Mucosa of gallbladder (tissue), 1 donor: ENCODE results near the gene CXCR6. TPM values are rescaled to one million over a fixed set of nuclear protein-coding genes. Genes with fewer than 3 reads are reported as not detected.
"Not testable (repeated sequence)": the region's sequence is repeated elsewhere in the genome, so short reads cannot be mapped to it uniquely, and the experiment has no call there.

ENCODE experiments used
- DNase-seq: peaks from one replicate; pipeline ENCODE4 v3.0.0-alpha.2; 2020; ENCODE audit warnings: low spot score
- total RNA-seq: library from RNA; stranded (reverse); gene quantifications from one replicate; pipeline ENCODE4 v1.2.1, GENCODE V29; 2021
- donor health status: DM: no; HTN: no; CAD: no.

Gene CXCR6
- total RNA-seq, 1 donor from 2014 or later: 11.9 TPM

DNA sequence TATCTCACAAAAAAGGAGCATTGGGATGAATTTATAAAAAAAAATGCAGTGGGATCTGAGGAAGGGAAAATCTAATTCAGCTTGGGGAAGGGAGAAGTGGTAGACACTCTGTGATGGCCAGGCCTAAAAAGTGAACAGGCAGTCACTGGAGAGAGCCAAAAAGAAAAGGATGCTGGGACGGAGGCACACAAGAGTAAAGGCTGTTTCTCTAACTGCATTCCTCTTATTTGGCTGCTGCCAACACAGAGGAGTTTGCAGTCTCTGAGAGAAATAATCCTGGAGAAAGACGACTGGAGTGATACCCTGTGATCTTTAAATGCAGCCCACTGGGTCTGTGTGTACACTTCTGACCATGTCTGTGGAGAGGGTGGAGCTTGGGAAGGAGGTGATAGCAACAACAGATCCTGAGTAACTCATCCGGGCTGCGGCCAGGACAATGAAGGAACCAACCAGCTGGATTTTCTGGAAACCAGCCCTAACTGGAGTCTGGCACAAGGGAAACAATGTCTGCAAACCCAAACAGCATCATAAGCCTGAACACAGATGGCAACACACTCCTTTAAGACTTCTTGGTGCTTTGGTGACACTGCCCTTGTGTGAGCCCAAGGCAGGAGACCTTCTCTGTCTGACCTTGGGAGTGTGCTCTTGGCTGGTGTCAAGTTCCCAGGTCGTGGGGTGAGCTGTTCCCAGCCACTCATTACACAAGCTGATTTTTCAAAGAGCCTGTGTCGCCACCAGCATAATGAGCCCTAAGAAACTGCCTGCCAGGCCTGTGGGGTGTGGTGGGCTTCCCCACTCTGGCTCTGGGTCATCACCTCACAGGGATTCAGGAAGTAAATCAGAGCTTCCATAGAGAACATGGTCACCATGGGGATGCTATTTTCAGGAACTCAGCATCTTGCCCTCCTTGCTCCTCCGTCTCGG lies 44.4 kb downstream of the CXCR6 start:
- peak; percentile 69 for DNase-seq

DNA sequence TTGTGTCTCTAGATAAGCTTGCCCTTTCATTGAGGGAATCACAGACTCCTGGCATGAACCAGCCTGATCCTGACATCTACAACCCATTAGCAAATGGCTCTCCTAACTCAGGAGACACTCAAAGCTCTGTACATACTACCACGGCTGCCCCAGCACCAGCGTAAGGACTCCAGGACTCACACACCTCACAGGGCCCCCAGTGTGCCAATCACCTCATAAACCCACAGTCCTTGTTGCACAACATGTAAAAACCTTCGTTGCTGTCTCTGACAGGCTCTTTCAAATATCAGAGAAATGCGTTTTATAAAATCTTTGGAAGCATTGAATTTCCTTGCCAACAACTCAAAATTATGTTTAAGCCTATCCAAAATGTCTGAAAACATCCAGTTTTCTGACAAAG lies 45.1 kb downstream of the CXCR6 start:
- DNase-seq: peak; percentile 34

DNA sequence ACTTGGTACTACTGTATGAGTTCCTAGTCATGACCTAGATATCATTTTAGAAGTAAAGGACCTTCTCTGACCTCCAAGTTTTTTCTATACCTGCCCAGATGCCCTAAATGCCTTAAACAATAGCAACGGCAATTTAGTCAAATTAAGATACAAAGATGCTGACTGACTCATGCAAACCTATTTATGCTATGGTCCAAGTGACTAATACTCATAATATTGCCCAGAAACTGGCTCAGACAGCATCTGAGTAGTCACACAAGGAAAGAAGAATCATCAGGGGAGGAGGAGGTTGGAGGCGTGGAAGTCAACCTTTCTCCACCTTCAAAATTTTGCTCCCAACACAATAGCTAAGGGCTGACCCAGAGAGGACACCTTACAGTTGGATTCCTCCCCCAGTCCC lies 45.5 kb downstream of the CXCR6 start:
- DNase-seq: no peak

DNA sequence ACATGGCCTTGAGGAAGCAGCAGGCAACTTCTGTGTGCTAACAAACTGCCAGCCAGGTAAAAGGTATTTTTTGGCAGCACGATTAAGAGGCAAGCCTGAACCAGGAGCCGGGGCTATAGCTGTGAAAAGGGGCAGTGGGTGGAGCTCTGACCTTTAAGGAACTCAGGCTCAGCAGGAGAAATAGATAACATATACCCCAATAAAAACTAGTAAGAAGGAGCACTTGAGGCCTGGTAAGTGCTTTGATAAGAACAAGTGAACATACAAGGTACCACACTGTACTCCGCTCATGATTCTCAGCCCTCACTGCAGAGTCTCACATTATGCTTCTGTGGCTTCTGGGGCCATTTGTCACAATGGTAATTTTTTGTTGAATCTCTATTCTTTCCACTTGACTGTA lies 46.9 kb downstream of the CXCR6 start:
- no peak for DNase-seq

DNA sequence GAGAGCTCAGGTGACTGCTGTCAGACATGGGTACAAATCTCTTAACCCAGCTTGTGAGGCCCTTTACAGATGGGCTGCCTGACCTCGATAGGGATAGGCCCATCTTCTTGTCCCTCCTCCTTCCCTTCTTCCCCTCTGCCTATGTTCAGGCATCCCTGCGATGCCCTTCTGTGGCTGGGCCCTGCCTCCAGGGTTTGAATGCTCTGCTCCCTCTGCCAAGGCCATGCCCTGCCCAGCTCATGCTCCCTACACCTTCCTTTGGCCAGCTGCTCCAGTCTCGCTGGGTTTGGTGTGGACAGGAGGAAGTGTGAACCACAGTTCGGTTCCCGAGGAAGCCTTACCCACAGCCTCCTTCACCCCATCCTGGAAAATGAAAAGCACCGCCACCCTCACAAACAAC lies 48.1 kb downstream of the CXCR6 start:
- DNase-seq: no peak

DNA sequence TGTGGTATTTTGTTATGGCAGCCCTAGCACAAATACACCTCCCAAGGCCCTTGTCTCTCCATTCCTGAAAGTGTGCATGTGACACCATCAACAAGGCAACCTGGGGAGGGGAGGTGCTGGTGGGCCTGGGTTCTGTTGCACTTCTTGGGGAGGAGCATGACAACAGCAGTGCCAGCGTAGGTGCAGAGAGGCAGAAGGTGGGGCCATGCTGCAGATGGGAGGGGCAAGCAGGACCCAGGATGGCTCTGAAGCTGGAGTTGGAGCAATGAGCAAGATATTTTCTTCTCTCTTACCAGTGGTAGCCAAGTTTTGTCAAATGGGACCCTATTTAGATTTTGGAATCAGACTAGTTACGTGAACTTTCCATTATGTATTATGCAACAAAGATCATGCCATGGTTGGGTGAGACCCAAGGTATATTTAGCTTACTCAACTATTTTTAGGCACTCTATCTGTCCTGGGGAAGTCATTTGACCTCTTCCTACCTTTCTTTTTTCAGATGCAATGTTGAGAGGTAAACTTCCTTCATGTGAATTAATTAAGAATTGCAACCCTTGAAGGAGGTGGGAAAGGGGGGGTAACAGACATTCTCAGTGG lies 49.0 kb downstream of the CXCR6 start:
- DNase-seq: no peak

DNA sequence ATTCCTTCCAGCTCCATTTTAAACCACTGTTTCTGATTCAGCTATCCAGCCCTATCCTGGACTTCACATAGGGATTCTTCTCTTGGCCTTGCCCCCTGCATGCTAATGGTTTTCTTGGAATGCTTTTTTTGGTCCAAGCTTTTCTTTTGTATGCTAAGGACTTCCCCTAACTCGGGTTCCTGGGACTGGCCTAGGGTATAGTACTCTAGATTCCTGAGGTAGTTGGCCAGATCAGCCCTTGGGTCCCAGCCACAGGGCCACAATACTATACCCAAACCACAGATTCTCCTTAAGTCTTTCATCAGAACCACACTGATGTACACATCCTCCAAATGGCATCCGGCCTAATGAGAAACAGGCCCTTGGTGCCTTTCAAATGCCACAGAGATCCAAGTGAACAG lies 49.6 kb downstream of the CXCR6 start:
- DNase-seq: no peak

DNA sequence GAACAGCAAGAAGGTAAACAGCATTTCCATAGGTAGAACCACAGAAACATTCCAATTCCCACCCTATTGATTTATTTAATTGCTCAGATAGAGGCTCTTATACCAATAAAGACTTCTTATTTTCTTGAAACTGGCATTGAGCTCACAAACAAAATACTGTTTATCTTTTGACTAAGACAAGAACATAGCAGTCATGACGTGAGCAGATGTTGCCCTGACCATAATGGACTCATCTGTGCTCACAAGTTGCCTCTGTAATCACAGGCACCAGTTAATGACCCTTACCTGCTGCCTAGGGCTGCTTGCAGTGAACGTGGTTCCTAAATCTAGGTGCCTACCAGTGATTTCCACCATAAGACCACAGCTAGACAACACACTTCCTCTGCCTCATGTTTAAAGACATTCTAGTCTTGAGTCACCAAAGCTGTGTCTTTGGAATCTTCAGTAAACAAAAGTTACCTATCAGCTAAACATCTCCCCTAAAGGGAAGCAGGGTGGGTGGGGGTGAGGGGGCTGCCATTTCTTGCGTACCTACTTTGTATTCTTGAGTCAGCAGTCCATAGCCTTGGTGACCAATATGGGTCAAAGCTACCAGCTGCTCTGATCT lies 50.3 kb downstream of the CXCR6 start:
- DNase-seq: no peak

DNA sequence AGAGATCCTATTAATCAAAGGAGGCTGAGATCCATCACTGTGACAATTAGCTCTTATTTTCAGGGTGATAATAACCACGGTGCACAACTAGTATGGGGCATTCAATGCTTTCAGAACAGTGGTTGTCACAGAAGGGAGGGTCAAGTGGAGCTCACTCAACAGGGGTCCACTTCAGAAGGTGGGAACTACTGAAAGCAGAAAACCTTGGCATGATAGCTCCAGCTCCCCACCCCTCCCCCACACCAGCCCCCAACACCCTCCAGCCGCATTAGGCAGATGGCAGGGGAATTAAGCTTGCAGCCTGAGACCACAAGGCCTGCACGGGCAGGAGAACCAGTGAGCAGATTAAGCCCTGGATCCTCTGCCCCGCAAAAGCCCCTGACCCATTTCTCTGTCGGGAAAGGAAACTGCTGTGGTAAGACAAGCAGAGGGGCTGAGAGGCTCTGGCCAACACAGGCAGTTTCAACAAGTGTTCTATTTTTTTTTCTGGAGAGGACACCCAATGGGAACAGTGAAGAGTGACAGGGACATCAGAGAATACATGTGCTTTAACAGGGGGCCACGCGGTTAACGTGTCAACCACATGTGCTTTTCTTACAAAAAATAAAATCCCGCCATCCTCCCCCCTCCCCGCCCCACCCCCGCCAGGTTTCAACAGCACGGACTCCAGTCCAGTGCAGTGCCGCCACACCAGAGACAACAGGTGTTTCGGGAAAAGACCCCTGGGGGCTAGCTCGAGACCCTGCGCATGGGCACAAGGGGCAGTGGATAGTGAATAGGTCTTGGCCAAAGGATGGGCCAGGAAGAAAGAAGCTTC lies 51.4 kb downstream of the CXCR6 start:
- DNase-seq: peak; percentile 33

DNA sequence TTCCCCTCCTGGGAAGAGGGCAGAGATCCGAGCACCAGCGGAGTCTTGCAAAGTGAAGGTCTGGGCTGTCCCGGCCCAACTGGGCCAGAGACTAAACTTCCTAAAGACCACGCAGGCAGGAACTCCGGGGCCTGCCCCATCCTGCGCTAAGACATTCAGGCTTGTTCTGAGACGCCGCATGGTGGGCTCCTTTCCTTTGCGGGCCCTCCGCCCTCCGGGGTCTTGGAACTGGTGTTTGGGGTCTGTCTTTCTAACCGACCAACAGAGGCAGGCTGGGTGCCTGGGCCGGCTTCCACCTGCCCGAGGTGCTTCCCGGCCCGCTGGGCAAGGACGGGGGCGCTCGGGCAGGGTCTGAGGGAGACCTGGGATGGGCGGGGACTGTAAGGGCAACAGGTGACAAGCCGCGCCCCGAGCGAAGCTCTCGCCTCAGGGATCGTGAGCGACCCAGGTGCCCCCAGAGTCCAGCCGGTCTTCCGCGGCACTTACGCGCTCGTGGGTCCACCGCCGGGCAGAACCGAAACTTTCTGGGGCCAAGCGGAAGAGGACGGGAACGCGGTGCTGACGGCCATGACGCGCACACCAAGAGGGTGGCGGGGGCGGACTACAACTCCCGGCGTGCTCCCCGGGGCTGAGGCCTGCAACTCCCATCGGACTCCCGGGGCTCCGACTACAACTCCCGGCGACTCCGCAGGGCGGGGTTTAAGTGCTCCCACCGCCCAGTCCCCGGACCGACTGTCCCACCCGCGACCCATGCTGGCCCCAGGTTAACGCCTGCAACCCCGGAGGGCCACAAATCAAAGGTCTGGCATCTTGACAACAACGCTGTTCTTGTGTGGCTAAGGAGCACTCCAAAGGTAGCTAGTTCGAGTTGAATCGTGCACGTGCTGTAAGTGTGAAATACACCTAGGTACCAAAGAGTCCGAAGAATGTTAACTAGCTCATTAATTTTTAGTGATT lies 52.2 kb downstream of the CXCR6 start, which contains the start of gene FYCO1:
TSS of gene FYCO1 (minus strand) at position 589 of the 957 bp plus-strand sequence. CDS start 10,914 bp downstream, outside the sequence.
- peak; percentile 92 for DNase-seq

DNA sequence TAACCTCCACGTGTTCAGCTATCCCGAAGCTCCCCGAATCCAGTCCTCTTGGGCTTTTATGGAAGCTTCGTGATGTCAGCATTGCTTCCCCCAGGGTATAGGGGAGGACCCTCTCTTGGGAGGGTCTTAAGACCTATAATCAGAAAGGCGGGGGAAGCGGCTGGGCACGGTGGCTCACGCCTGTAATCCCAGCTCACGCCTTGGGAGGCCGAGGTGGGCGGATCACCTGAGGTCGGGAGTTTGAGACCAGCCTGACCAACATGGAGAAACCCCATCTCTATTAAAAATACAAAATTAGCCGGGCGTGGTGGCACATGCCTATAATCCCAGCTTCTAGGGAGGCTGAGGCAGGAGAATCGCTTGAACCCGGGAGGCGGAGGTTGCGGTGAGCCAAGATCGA lies 54.2 kb downstream of the CXCR6 start:
- not testable (repeated sequence) for DNase-seq

DNA sequence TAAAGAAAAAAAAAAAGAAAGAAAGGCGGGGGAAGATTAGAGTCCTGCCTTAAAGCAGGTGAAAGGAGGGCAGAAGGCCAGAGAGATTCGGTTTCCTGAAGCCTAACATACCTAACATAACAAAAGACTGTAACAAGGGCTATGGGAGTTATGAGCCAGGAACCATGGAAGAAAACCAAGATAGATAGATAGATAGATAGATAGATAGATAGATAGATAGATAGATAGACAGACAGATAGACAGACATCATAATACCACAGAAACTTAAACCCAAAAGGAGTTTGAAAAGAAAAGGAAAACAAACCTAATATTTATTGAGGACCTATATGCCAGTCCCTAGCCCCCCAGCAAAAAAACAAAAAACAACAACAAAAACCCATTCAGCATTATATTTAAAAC lies 54.7 kb downstream of the CXCR6 start:
- no peak for DNase-seq

Other genes with a start within 250 kb of the CXCR6 start
- gene SLC6A20, start 146.9 kb upstream of the CXCR6 start, total RNA-seq: 55.4 TPM
- 25.4 TPM for gene LZTFL1, start 101.3 kb upstream of the CXCR6 start, total RNA-seq
- gene CCR9, start 56.9 kb upstream of the CXCR6 start, total RNA-seq: 0.23 TPM
- gene FYCO1, start 52.4 kb downstream of the CXCR6 start, total RNA-seq: 94.4 TPM
- 0.66 TPM for gene XCR1, start 84.0 kb downstream of the CXCR6 start, total RNA-seq